CD1c-positive myeloid dendritic cell (primary cell): ENCODE results near the gene ACY1.

ENCODE experiments used
- DNase-seq: peaks from one replicate; pipeline ENCODE4 v3.0.0-alpha.2; 2016; ENCODE audit errors: extremely low spot score

Gene ACY1

DNA sequence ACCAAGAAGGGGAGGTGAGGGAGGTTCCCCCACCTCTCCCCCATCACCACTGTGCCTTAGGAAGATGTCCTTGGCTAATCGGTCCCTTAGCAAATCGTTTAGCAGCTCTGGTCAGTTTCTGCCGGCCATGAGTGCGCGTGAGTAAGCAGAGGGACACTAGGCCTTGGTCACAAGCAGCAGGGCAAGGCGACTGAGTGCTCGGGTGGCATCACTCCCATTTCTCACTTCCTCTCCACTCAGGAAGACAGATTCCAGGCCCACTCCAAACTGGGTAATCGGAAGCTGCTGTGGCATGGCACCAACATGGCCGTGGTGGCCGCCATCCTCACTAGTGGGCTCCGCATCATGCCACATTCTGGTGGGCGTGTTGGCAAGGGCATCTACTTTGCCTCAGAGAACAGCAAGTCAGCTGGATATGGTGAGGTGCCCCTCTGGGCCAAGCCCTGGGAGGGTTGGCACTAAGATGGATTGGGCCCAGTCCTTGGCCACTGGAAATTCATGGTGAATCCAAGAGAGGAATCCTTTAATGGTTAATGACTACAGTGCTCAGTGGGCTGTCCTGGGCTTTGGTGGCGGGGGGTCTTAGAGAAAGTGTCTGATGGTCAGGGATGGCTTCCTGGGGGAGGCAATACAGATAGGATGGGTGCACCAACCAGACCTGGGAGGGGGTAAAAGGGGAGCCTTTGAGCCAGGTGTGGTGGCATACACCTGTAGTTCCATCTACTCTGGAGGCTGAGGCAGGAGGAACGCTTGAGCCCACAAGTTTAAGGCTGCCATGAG lies 37.2 kb upstream of the ACY1 start:
- no peak for DNase-seq

DNA sequence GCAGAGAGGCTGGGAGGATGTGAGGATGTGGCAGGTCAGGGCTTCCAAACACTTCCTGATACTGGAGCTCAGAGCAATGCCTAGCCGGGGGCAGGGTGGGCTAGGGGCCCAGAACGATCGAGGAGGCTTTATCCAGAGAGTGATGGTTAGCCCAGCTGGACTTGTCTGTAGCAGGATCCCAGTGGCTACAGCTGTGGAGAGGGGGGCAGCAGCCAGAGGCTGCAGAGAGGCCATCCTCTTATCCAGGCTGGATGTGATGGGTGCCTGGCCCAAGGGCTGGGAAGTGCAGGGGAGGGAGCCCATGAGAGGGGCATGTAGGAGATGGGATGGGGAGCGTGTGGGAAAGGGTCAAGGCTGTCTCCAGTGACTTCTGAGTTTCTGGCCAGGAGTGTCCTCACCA lies 36.5 kb upstream of the ACY1 start:
- no peak for DNase-seq

- no peak for DNase-seq
Observed at GRCh38 chr3:51947215-51947900, 36.0 kb upstream of the ACY1 start.

DNA sequence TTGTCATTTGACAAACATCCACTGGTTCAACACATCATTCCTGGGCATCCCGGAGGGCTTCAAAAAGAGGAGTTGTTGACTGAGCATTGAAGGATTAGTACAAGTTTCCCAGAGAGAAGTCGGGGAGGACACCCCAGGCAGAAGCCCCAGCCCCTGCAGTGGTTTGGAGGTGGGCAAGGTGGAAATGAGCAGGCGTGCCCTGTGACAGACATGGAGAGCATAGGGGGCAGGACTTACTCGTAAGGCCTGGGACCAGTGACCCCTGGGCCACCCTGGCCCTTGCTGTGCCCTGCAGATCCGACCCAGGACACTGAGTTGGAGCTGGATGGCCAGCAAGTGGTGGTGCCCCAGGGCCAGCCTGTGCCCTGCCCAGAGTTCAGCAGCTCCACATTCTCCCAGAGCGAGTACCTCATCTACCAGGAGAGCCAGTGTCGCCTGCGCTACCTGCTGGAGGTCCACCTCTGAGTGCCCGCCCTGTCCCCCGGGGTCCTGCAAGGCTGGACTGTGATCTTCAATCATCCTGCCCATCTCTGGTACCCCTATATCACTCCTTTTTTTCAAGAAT lies 35.2 kb upstream of the ACY1 start:
- DNase-seq = no peak

DNA sequence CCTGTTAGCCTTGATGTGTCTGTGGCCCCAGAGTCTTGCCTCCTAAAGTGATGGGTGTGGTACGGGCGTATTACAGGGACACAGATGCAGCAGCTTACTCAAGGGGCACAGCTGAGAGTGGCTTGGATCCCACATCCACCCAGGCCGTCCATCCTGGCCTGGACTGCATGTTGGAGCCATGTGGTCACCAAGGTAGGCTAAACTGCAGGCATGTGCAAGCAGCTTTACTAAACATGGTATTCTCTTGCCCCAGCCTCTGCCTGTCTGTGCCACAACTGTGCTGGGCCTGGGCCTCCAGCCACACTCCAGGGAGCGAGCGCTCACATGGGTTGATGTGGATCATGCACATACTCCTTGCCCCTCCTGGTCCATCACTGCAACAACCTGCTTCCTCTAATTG lies 34.2 kb upstream of the ACY1 start:
- DNase-seq = no peak

- DNase-seq = no peak
Observed at GRCh38 chr3:51950899-51951298, 32.4 kb upstream of the ACY1 start.

DNA sequence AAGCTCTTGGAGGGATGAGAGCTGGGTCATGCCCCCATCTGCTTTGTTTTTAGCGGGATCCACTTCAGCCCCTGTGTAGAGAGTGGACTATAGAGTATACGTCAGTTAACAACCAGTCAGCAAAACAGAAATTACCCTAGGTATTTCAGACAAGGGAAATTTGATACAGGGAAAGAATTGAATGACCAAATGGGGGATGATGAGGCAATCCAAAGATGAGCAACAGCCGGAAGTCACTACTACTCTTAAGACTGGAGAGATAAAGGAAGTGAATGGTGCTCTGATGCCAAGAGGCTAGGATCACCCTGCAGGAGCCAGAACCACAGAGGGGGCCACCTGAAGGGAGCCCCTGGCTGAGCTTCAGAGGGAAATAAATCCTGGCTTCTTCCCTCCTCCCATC lies 29.9 kb upstream of the ACY1 start:
- peak; percentile 57 for DNase-seq

- peak; percentile 50 for DNase-seq
Observed at GRCh38 chr3:51954105-51954504, 29.2 kb upstream of the ACY1 start.

- DNase-seq = no peak
Observed at GRCh38 chr3:51954713-51955112, 28.6 kb upstream of the ACY1 start.

GRCh38 chr3:51955175-51955892 lies 28.0 kb upstream of the ACY1 start, which contains the start of gene GPR62:
GPR62 (plus strand) TSS chr3:51955381; CDS start chr3:51955653, 272 bp downstream.
- DNase-seq = no peak

- peak; percentile 72 for DNase-seq
Observed at GRCh38 chr3:51955893-51956770, 27.2 kb upstream of the ACY1 start.

DNA sequence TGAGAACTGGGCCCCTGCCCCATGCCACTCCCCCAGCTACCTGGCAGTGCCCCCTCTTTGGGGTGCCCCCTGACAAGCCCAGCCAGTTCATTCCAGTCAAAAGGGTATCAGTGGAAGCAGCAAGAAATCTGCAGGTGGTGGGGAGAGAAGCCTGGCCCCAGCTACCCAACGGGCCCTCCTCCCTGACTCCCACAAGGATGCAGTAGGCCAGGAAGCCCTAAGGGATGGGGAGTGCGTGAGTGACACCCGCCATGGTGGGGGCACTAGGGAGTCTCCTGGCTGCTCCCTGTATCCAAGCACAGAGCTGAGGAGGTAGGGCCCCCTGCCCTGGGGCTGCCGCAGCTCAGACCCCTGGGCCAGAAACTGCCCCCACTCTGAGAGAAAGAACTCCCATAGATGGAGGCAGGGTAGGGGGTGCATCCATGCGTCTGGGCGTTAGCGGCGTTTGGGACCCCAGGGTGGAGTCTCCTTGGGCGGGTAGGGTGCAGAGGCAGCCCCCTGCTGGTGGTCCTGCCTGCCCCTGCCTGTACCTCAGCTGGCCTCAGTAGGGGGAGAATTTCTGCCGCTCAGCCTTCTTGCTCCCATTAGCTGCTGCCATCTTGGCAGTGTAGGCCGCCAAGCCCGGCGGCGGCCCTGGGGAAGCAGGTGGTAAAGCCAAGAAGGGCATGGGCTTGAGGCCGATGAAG lies 25.7 kb upstream of the ACY1 start:
- DNase-seq = no peak

DNA sequence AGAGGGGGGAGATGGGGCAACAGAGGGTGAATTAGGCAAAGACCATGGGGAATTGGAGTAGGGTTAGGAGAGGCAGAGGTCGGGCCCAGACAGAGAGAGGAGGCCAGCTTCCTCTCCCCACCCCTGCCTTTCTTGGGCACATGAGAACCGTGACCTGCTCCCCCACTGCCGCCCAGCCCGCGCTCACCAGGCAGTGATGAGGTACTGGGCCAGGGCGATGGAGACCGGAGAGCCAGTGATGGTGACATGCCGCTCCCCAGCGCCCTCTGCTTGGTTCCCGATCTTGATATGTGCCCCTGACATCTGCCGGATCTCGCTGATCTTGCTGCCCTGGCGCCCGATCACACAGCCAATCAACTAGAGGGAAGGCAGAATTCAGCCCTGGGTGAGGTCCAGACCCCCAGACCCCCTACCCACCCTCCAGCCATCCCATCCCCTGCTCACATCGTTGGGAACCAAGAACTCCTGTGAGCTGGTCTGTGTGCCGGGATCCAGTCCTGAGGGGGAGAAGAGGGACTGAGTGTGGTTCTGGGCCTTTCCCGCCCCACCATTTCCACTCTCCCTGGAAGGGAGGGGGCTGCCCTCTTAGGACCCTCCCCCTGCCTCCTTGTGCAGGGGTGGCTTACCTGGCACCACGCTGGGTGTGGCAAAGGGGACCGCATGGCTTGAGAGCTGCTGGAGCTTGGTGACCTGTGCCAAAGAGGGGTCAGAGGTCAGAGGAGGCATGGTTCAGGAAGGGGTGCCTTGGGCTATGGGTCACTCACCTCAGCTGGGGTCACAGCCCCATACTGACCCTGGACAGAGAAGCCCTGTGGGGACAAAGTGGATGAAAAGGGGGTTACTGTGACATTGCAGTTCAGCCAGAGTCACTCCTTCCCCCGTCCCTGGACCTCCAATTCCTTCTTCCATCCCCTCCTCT lies 24.5 kb upstream of the ACY1 start:
- no peak for DNase-seq

DNA sequence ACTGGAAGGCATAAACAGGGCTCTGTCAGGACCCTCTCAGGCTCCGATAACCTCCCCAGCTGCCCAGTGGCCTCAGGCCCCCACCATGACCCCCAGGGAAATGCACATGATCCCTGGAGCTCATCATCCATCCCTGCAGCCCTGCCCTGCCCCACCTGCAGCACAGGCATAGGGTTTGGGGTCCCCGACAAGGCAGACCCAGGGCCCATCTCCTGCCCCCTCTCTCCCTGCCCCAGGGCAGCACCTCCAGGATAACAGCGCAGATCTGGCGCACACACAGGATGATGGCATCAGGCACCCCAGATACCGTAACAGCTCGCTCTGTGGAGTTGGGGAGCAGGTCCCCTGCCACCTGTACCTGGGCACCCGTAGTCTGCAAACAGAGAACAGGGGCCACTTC lies 23.7 kb upstream of the ACY1 start:
- DNase-seq = no peak

- no peak for DNase-seq
Observed at GRCh38 chr3:51960386-51960785, 22.9 kb upstream of the ACY1 start.

GRCh38 chr3:51961011-51961410 lies 22.3 kb upstream of the ACY1 start:
- no peak for DNase-seq

DNA sequence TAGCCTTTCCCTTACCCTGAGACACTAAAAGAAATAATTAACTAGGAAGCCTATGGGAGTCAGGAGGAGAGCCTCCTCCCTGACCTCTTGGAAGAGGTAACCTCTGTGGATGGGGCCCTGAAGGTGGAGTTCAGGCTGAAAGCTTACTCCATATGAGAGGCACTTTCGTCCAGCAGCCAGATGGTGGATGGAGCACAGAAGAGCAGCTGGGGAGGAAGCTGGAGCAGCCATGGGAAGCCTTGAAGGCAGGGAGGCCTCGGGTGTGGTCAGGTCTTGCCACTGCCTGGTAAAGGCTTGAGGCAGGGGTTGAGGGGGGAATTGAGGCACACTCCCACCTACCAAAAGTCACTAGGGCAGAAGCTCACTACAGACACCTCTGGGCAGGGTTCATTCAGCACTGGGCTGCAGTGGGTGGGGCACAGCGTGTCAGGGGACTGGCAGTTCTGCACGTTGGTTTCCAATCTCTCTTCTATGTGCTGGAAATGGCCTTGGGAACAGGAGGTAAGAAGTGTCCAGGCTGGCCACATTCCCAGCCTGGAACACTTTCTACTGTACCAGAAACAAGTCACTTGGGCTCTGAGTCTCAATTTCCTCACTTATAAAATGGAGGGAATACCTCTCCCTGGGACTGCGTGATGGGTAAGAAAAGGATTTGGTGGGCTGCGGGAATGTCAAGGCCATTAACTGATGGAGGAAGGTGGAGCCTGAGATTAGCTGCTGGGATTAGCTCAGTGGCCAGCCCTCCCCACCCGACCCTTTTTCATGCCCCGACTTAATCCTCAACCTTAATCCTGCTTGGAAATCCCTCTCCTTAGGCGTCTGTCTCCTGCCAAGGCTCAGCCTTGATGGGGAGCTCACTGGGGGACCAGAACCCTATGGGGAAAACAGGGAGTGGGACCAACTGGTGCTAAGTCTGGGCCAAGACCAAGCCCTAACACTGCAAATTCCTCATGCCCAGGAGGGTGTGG lies 21.4 kb upstream of the ACY1 start:
- no peak for DNase-seq

DNA sequence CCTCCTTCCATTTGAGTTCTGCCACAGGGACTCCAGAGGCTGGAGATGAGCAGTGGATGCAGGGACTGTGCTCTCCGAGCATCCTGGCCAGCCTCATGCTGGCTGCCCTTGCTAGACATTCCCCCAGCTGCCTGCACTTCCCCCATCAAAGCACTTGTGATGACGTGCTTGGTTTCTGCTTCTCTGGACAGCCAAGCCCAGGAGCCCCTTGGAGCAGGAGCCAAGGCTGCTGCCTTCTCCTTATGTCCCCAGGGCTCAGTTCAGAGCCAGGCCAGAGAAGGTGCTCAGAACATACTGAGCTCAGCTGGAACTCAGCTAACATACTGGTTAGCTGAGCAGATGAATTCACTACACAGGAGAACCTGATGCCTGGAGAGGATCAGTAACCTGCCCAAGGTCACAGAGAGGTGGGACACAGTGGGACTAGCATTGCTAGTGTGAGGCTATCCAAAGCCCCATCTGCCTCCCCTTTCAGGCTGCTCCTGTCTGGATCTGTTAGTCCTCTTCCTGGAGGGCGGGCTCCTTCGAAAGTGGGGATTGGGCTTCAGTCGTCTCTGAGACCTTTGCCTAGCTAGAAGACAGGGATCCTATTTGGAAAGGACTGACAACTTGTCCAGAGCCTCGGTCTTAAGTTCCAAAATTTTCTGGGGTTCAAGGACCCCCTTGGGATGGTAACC lies 20.3 kb upstream of the ACY1 start:
- no peak for DNase-seq
